ENCODE data around the gene BGLAP. TPM values are rescaled to one million over a fixed set of nuclear protein-coding genes. Genes with fewer than 3 reads are reported as not detected.
"Not testable (repeated sequence)": the region's sequence is repeated elsewhere in the genome, so short reads cannot be mapped to it uniquely, and the experiment has no call there.

BGLAP gene
- polyA plus RNA-seq, 3 donors, result 2.2 TPM; not detected in 2

DNA sequence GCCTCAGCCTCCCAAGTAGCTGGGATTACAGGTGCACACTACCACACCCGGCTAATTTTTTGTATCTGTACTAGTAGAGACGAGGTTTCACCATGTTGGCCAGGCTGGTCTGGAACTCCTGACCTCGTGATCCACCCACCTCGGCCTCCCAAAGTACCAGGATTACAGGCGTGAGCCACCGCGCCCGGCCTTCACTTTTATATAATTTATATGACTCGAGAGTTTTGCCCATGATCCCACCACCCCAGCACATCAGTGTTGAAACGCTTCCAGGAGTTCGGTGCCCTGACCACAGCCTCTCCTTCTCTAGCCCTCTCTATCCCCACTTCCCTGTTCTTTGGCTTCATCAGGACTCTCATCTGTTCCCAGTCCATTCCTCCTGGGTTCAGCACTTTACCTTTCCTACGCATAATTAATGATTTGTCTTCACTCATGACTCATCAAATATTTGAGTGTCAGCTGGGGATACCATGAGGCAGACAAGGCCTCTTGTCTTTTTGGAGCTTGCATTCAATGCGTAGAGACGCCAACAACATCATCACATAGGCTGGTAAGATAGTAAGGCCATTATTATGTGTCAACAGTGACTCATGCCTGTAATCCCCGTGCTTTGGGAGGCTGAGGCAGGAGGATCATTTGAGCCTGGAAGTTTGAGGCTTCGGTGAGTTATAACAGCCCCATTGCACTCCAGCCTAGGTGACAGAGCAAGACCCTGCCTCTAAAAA is 27.8 kb upstream of the BGLAP start:
- DNase-seq, result peak in 1 of 3 donors; percentile 38
- Histone ChIP-seq H3K79me2 (ENCODE audit: insufficient read depth, low read length) (peaks cover 38% of the 10 kb centered on the region), H3K27me3 (ENCODE audit: control insufficient read depth in 2 of 2, insufficient read depth in 2 of 2, low read length in 2 of 2) (no peaks in the 10 kb centered on the region), H3K36me3 (replicated peaks in 1 of 2; ENCODE audit: control insufficient read depth in 1 of 2, insufficient read depth in 2 of 2, low read length in 2 of 2) (peaks cover 22 to 26% of the 10 kb centered on the region in 2 donors), H3K9ac (ENCODE audit: insufficient read depth, low read length, poor library complexity, severe bottlenecking) (peak overlapping the region; percentile 83), H3K9me3 (replicated peaks in 1 of 2; ENCODE audit: control insufficient read depth in 1 of 2, insufficient read depth in 1 of 2, low read length in 2 of 2) (no peaks in the 10 kb centered on the region), H3K4me2 (replicated peaks; ENCODE audit: extremely low read depth, low read length, poor library complexity, severe bottlenecking) (no peak overlapping the region), H3K27ac (ENCODE audit: low read depth in 1 of 2, low read length in 2 of 2) (peak overlapping the region; percentile 90 to 97), H3K4me1 (ENCODE audit: control insufficient read depth in 1 of 2, insufficient read depth in 2 of 2, low read length in 2 of 2) (peaks cover 42 to 52% of the 10 kb centered on the region in 2 donors), H3K4me3 (replicated peaks in 1 of 3; ENCODE audit: low read depth in 2 of 3, low read length in 3 of 3) (peak overlapping the region in 1 of 3 experiments; percentile 87), H4K20me1 (ENCODE audit: insufficient read depth, low read length) (no peaks in the 10 kb centered on the region), H2AFZ (ENCODE audit: insufficient read depth, low read depth, low read length, poor library complexity, severe bottlenecking) (no peak overlapping the region)
- TF ChIP-seq, protein P1, sequence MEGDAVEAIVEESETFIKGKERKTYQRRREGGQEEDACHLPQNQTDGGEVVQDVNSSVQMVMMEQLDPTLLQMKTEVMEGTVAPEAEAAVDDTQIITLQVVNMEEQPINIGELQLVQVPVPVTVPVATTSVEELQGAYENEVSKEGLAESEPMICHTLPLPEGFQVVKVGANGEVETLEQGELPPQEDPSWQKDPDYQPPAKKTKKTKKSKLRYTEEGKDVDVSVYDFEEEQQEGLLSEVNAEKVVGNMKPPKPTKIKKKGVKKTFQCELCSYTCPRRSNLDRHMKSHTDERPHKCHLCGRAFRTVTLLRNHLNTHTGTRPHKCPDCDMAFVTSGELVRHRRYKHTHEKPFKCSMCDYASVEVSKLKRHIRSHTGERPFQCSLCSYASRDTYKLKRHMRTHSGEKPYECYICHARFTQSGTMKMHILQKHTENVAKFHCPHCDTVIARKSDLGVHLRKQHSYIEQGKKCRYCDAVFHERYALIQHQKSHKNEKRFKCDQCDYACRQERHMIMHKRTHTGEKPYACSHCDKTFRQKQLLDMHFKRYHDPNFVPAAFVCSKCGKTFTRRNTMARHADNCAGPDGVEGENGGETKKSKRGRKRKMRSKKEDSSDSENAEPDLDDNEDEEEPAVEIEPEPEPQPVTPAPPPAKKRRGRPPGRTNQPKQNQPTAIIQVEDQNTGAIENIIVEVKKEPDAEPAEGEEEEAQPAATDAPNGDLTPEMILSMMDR (IDR thresholded peaks at IDR 0.05), result no peak
- peak overlapping the region; percentile 69 to 99 (median 84) for H3K27ac Mint-ChIP-seq
- WGBS (ENCODE audit: insufficient coverage), result 71% methylated on average over 10 of the region's 16 CpGs
- peaks cover 0 to 2% (median 0%) of the 10 kb centered on the region in 3 donors for H3K27me3 Mint-ChIP-seq (ENCODE audit: low read depth in 3 of 3)
- intact Hi-C loops (cut with micrococcal nuclease), result no loop called here
- H3K4me1 Mint-ChIP-seq, result peaks cover 34% of the 10 kb centered on the region
- no peaks in the 10 kb centered on the region for H3K9me3 Mint-ChIP-seq
- peaks cover 28 to 49% of the 10 kb centered on the region in 2 donors for H3K36me3 Mint-ChIP-seq
- peak overlapping the region; percentile 11 to 17 for H3K4me3 Mint-ChIP-seq

DNA sequence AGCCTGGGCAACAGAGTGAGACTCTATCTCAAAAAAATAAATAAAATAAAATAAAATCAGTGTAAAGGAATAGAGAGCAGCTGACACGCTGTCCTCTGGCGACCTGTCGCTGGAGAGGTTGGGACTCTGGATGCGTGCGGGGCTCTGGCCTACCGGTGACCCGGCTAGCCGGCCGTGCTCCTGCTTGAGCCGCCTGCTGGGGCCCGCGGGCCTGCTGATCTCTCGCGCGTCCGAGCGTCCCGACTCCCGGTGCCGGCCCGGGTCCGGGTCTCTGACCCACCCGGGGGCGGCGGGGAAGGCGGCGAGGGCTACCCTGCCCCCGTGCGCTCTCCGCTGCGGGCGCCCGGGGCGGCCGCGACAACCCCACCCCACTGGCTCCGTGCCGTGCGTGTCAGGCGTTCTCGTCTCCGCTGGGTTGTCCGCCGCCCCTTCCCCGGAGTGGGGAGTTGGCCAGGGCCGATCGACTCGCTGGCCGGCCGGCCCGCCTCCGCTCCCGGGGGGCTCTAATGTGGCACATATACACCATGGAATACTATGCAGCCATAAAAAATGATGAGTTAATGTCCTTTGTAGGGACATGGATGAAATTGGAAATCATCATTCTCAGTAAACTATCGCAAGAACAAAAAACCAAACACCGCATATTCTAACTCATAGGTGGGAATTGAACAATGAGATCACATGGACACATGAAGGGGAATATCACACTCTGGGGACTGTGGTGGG is 25.5 kb upstream of the BGLAP start:
- H3K4me3 ChIP-seq (replicated peaks in 1 of 3; ENCODE audit: low read depth in 2 of 3, low read length in 3 of 3); H3K27me3 Mint-ChIP-seq (ENCODE audit: low read depth in 3 of 3); H3K27me3 ChIP-seq (ENCODE audit: control insufficient read depth in 2 of 2, insufficient read depth in 2 of 2, low read length in 2 of 2); H3K4me3 Mint-ChIP-seq; H3K27ac ChIP-seq (ENCODE audit: low read depth in 1 of 2, low read length in 2 of 2); H3K4me2 ChIP-seq (replicated peaks; ENCODE audit: extremely low read depth, low read length, poor library complexity, severe bottlenecking); DNase-seq; H3K9me3 Mint-ChIP-seq; H4K20me1 ChIP-seq (ENCODE audit: insufficient read depth, low read length); intact Hi-C loops (cut with micrococcal nuclease); H3K9me3 ChIP-seq (replicated peaks in 1 of 2; ENCODE audit: control insufficient read depth in 1 of 2, insufficient read depth in 1 of 2, low read length in 2 of 2); H3K9ac ChIP-seq (ENCODE audit: insufficient read depth, low read length, poor library complexity, severe bottlenecking); H2AFZ ChIP-seq (ENCODE audit: insufficient read depth, low read depth, low read length, poor library complexity, severe bottlenecking): not testable (repeated sequence)
- H3K36me3 ChIP-seq (replicated peaks in 1 of 2; ENCODE audit: control insufficient read depth in 1 of 2, insufficient read depth in 2 of 2, low read length in 2 of 2), result peaks cover 13 to 16% of the 10 kb centered on the region in 2 donors
- peaks cover 44 to 55% of the 10 kb centered on the region in 2 donors for H3K4me1 ChIP-seq (ENCODE audit: control insufficient read depth in 1 of 2, insufficient read depth in 2 of 2, low read length in 2 of 2)
- peaks cover 53% of the 10 kb centered on the region for H3K79me2 ChIP-seq (ENCODE audit: insufficient read depth, low read length)
- peaks cover 25 to 48% of the 10 kb centered on the region in 2 donors for H3K36me3 Mint-ChIP-seq
- peak overlapping the region in 4 of 7 donors; percentile 24 to 83 (median 60) for H3K27ac Mint-ChIP-seq
- H3K4me1 Mint-ChIP-seq, result peaks cover 37% of the 10 kb centered on the region
- WGBS (ENCODE audit: insufficient coverage), result 98% methylated on average over 42 of the region's 55 CpGs

All from CD14-positive monocyte (primary cell).